Measurements from ENCODE around the gene BMP7.

BMP7 gene

GRCh38 chr20:57139342-57140093 is 126.9 kb downstream of the BMP7 start:
- no peak for DNase-seq

- no peak for DNase-seq
Measured at GRCh38 chr20:57138198-57138995, 128.0 kb downstream of the BMP7 start.

- DNase-seq: no peak
Measured at GRCh38 chr20:57137676-57138075, 128.8 kb downstream of the BMP7 start.

GRCh38 chr20:57136734-57137133 is 129.7 kb downstream of the BMP7 start:
- DNase-seq: no peak

GRCh38 chr20:57135875-57136274 is 130.6 kb downstream of the BMP7 start:
- no peak for DNase-seq

GRCh38 chr20:57134804-57135203 is 131.6 kb downstream of the BMP7 start:
- DNase-seq: no peak

GRCh38 chr20:57133926-57134650 is 132.4 kb downstream of the BMP7 start:
- no peak for DNase-seq

GRCh38 chr20:57131601-57132391 is 134.6 kb downstream of the BMP7 start:
- no peak for DNase-seq

- no peak for DNase-seq
Measured at GRCh38 chr20:57131077-57131476, 135.4 kb downstream of the BMP7 start.

- DNase-seq: no peak
Measured at GRCh38 chr20:57130160-57130772, 136.2 kb downstream of the BMP7 start.

- no peak for DNase-seq
Measured at GRCh38 chr20:57129303-57129702, 137.1 kb downstream of the BMP7 start.

GRCh38 chr20:57128044-57128757 is 138.2 kb downstream of the BMP7 start:
- no peak for DNase-seq

GRCh38 chr20:57126481-57127092 is 139.9 kb downstream of the BMP7 start:
- no peak for DNase-seq

GRCh38 chr20:57124800-57125517 is 141.5 kb downstream of the BMP7 start:
- no peak for DNase-seq

GRCh38 chr20:57124366-57124765 is 142.1 kb downstream of the BMP7 start:
- DNase-seq: no peak

- DNase-seq: no peak
Measured at GRCh38 chr20:57123504-57123903, 142.9 kb downstream of the BMP7 start.

- DNase-seq: no peak
Measured at GRCh38 chr20:57122536-57123489, 143.6 kb downstream of the BMP7 start.

- DNase-seq: no peak
Measured at GRCh38 chr20:57118964-57119363, 147.5 kb downstream of the BMP7 start.

All from stimulated activated naive CD4-positive, alpha-beta T cell (primary cell).